GM18498 (cell line): ENCODE measurements around the gene ARID5B.

Experiments
- ATAC-seq: cut with Tn5 transposase; IDR thresholded peaks from one replicate; pipeline ENCODE4 v1.9.1; 2021; ENCODE audit warnings: mild to moderate bottlenecking, moderate library complexity; ENCODE audit not compliant: unreplicated experiment

The ARID5B gene

GRCh38 chr10:61986382-61986781, 84.9 kb downstream of the ARID5B start:
- no peak for ATAC-seq

GRCh38 chr10:61986788-61987492, 85.4 kb downstream of the ARID5B start:
- ATAC-seq, result no peak

GRCh38 chr10:61987537-61987936, 86.0 kb downstream of the ARID5B start:
- ATAC-seq, result peak; percentile 26

- peak; percentile 96 for ATAC-seq
Measured at GRCh38 chr10:61987951-61988379, 86.5 kb downstream of the ARID5B start.

- ATAC-seq, result no peak
Measured at GRCh38 chr10:61989995-61990760, 88.7 kb downstream of the ARID5B start.

- no peak for ATAC-seq
Measured at GRCh38 chr10:61990761-61991135, 89.2 kb downstream of the ARID5B start.

GRCh38 chr10:61991166-61991565, 89.7 kb downstream of the ARID5B start:
- no peak for ATAC-seq

GRCh38 chr10:61992059-61992460, 90.6 kb downstream of the ARID5B start:
- ATAC-seq, result no peak

GRCh38 chr10:61992671-61993668, 91.5 kb downstream of the ARID5B start:
- ATAC-seq, result peak; percentile 43

- ATAC-seq, result no peak
Measured at GRCh38 chr10:61993711-61994401, 92.4 kb downstream of the ARID5B start.

- ATAC-seq, result no peak
Measured at GRCh38 chr10:61994405-61995219, 93.1 kb downstream of the ARID5B start.

GRCh38 chr10:61995220-61995503, 93.7 kb downstream of the ARID5B start:
- ATAC-seq, result no peak

- no peak for ATAC-seq
Measured at GRCh38 chr10:61998937-61999336, 97.4 kb downstream of the ARID5B start.

- ATAC-seq, result peak; percentile 84
Measured at GRCh38 chr10:62000037-62000603, 98.6 kb downstream of the ARID5B start.

- no peak for ATAC-seq
Measured at GRCh38 chr10:62000726-62001125, 99.2 kb downstream of the ARID5B start.

GRCh38 chr10:62001898-62002297, 100.4 kb downstream of the ARID5B start:
- ATAC-seq, result no peak

- no peak for ATAC-seq
Measured at GRCh38 chr10:62002753-62003152, 101.3 kb downstream of the ARID5B start.

- ATAC-seq, result no peak
Measured at GRCh38 chr10:62004042-62004441, 102.5 kb downstream of the ARID5B start.

GRCh38 chr10:62005281-62005680, 103.8 kb downstream of the ARID5B start:
- no peak for ATAC-seq

- ATAC-seq, result no peak
Measured at GRCh38 chr10:62005687-62006086, 104.2 kb downstream of the ARID5B start.
